ENCODE results near the gene KMO. TPM values are rescaled to one million over a fixed set of nuclear protein-coding genes. Genes with fewer than 3 reads are reported as not detected.

KMO gene
- total RNA-seq, 1 donor from 2014 or later, result 0.50 TPM

DNA sequence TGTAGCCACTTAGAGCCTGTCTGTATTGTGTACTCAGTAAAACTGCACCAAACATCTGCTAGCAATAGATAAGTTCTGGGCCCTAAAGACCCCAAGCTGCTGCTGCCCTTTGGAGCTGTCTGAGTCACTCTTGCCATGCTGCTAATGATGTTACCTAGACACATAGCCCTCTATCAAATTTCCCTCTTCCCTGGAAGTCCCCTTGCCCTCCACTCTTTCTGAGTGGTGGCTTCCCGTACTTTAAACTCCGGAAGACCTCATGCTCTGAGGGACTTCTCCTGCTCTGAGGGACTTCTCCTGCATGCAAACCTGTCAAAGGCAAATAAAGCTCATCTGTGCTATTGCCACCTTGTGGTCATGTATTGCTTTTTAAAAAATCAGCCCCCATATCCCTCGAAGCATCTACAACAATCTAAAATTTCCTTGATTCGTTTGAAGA lies 46.6 kb upstream of the KMO start:
- no peak overlapping the region for H3K4me3 Mint-ChIP-seq (ENCODE audit: unreplicated experiment)
- peaks cover 2% of the 10 kb centered on the region for H3K4me1 ChIP-seq (ENCODE audit: insufficient read depth, low read length)
- H3K9ac ChIP-seq (ENCODE audit: low read length), result no peak overlapping the region
- peaks cover 11% of the 10 kb centered on the region for H3K4me1 Mint-ChIP-seq (ENCODE audit: low read depth, unreplicated experiment)
- FAIRE-seq, result no peak
- DNase-seq (ENCODE audit: low read depth), result no peak
- H3K36me3 ChIP-seq (ENCODE audit: insufficient read depth, low read length), result no peaks in the 10 kb centered on the region
- no peaks in the 10 kb centered on the region for H3K79me2 ChIP-seq (ENCODE audit: insufficient read depth, low read length)
- H3K27me3 Mint-ChIP-seq (ENCODE audit: low read depth, unreplicated experiment), result no peaks in the 10 kb centered on the region
- TF ChIP-seq CTCF (IDR thresholded peaks at IDR 0.05; ENCODE audit: insufficient read depth, low read depth, low read length) (peak; percentile 57), EZH2 (IDR thresholded peaks at IDR 0.05; ENCODE audit: insufficient read depth, low read length) (no peak)
- no peak overlapping the region for H3K27ac ChIP-seq (ENCODE audit: low read depth, low read length)
- no peaks in the 10 kb centered on the region for H3K27me3 ChIP-seq (ENCODE audit: insufficient read depth, low read length)
- no peaks in the 10 kb centered on the region for H3K9me3 ChIP-seq (ENCODE audit: insufficient read depth, low read depth, low read length)
- H3K4me2 ChIP-seq (ENCODE audit: low read length), result no peak overlapping the region
- H3K36me3 Mint-ChIP-seq (ENCODE audit: low read depth, unreplicated experiment), result no peaks in the 10 kb centered on the region
- H3K9me3 Mint-ChIP-seq (ENCODE audit: unreplicated experiment), result no peaks in the 10 kb centered on the region
- no peak overlapping the region for H3K4me3 ChIP-seq (ENCODE audit: insufficient read depth, low read depth, low read length)
- no peaks in the 10 kb centered on the region for H4K20me1 ChIP-seq (ENCODE audit: insufficient read depth, low read length)
- H3K27ac Mint-ChIP-seq (ENCODE audit: unreplicated experiment), result no peak overlapping the region
- H2AFZ ChIP-seq (ENCODE audit: low read depth, low read length), result no peak overlapping the region

GRCh38 chr1:241488739-241489138 lies 43.4 kb upstream of the KMO start:
- no peak for FAIRE-seq
- no peaks in the 10 kb centered on the region for H3K27me3 Mint-ChIP-seq (ENCODE audit: low read depth, unreplicated experiment)

More at GRCh38 chr1:241488739-241489138, 43.4 kb upstream of the KMO start:
- H4K20me1 ChIP-seq (ENCODE audit: insufficient read depth, low read length), result no peaks in the 10 kb centered on the region
- no peaks in the 10 kb centered on the region for H3K36me3 ChIP-seq (ENCODE audit: insufficient read depth, low read length)
- no peak overlapping the region for H2AFZ ChIP-seq (ENCODE audit: low read depth, low read length)
- no peaks in the 10 kb centered on the region for H3K4me1 ChIP-seq (ENCODE audit: insufficient read depth, low read length)
- H3K27ac ChIP-seq (ENCODE audit: low read depth, low read length), result no peak overlapping the region
- H3K9me3 ChIP-seq (ENCODE audit: insufficient read depth, low read depth, low read length), result no peaks in the 10 kb centered on the region
- Mint-ChIP-seq H3K4me1 (ENCODE audit: low read depth, unreplicated experiment) (no peaks in the 10 kb centered on the region), H3K9me3 (ENCODE audit: unreplicated experiment) (no peaks in the 10 kb centered on the region), H3K27ac (ENCODE audit: unreplicated experiment) (no peak overlapping the region), H3K36me3 (ENCODE audit: low read depth, unreplicated experiment) (no peaks in the 10 kb centered on the region), H3K4me3 (ENCODE audit: unreplicated experiment) (no peak overlapping the region)
- no peak for DNase-seq (ENCODE audit: low read depth)
- no peaks in the 10 kb centered on the region for H3K79me2 ChIP-seq (ENCODE audit: insufficient read depth, low read length)
- no peak overlapping the region for H3K4me3 ChIP-seq (ENCODE audit: insufficient read depth, low read depth, low read length)
- TF ChIP-seq EZH2 (IDR thresholded peaks at IDR 0.05; ENCODE audit: insufficient read depth, low read length) (no peak), CTCF (IDR thresholded peaks at IDR 0.05; ENCODE audit: insufficient read depth, low read depth, low read length) (no peak)
- no peak overlapping the region for H3K9ac ChIP-seq (ENCODE audit: low read length)
- no peaks in the 10 kb centered on the region for H3K27me3 ChIP-seq (ENCODE audit: insufficient read depth, low read length)
- no peak overlapping the region for H3K4me2 ChIP-seq (ENCODE audit: low read length)

Data from astrocyte (in vitro differentiated cells and primary cell).